Esophagus muscularis mucosa (tissue), 4 donors: Measurements from ENCODE around the gene DAZ3.
"Not testable (repeated sequence)": the region's sequence is repeated elsewhere in the genome, so short reads cannot be mapped to it uniquely, and the experiment has no call there.

ENCODE experiments used
- CTCF ChIP-seq, 3 experiments: fragments of 200-600 bp in 2 of 3; fragments of 450-650 bp in 1 of 3; sonication (generic) in 2 of 3; IDR thresholded peaks; one replicate each; pipeline ENCODE4 v1.5.1; 2017 to 2019; ENCODE audit warnings: antibody characterized with exemption in 3 of 3, mild to moderate bottlenecking in 2 of 3, moderate library complexity in 1 of 3
- EP300 ChIP-seq: sonication (generic); formaldehyde crosslinking; IDR thresholded peaks from one replicate; pipeline ENCODE4 v1.6.1; 2017; ENCODE audit warnings: antibody characterized with exemption
- POLR2A ChIP-seq: fragments of 450-650 bp; IDR thresholded peaks from one replicate; pipeline ENCODE4 v1.6.1; 2017; ENCODE audit warnings: antibody characterized with exemption, moderate library complexity, mild to moderate bottlenecking, low read depth
- POLR2AphosphoS5 ChIP-seq, 2 donors: sonication (generic); formaldehyde crosslinking; IDR thresholded peaks; one replicate each; pipeline ENCODE4 v1.6.1; 2017; ENCODE audit warnings: antibody characterized with exemption in 2 of 2

DNA sequence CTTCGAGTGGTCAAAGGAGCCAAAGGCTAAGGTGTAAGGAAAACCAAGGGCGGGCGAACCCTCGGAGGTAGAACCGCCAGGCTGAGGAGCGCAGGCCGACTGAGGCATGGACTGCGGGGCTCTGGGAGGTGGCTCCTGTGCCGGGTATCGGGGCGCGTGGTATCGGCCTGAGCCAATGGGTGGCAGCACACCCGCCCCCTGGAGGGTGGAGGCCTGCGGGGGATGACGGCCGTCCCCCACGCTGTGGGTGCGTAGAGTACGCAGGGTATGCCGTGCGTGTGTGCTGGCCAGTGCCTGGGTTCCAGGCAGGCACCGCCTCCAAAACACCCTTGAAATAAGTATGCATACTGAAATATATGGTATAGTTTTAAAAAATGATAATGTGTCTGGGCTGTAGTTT lies at the start of gene DAZ3:
- not testable (repeated sequence) for TF ChIP-seq CTCF (IDR thresholded peaks at IDR 0.05); POLR2AphosphoS5 (IDR thresholded peaks at IDR 0.05); POLR2A; EP300
